Lower lobe of right lung (tissue), 2 donors: Measurements from ENCODE around the gene SOBP. TPM values are rescaled to one million over a fixed set of nuclear protein-coding genes. Genes with fewer than 3 reads are reported as not detected.

Source experiments
- ATAC-seq, 2 donors: fragments of 200-7000 bp; cut with Tn5 transposase; one replicate each; pipeline ENCODE4 v1.9.1; 2020 to 2022; ENCODE audit warnings: mild to moderate bottlenecking in 2 of 2, moderate library complexity in 2 of 2
- DNase-seq: peaks from one replicate; pipeline ENCODE4 v3.0.0-alpha.2; 2020
- H3K27ac ChIP-seq: fragments of 200-600 bp; one replicate; pipeline ENCODE4 v1.8.0; 2022
- H3K27me3 ChIP-seq: fragments of 200-600 bp; one replicate; pipeline ENCODE4 v1.8.0; 2022; ENCODE audit warnings: low read depth
- H3K36me3 ChIP-seq: fragments of 200-600 bp; one replicate; pipeline ENCODE4 v1.8.0; 2022; ENCODE audit warnings: mild to moderate bottlenecking
- H3K4me1 ChIP-seq: fragments of 200-600 bp; one replicate; pipeline ENCODE4 v1.8.0; 2022
- H3K4me3 ChIP-seq: fragments of 200-600 bp; one replicate; pipeline ENCODE4 v1.8.0; 2022; ENCODE audit warnings: mild to moderate bottlenecking
- H3K9me3 ChIP-seq: fragments of 200-600 bp; one replicate; pipeline ENCODE4 v1.8.0; 2022
- CTCF ChIP-seq: fragments of 200-600 bp; IDR thresholded peaks from one replicate; pipeline ENCODE4 v1.8.0; 2022; ENCODE audit warnings: antibody characterized with exemption, mild to moderate bottlenecking
- intact Hi-C: fragments of 100-400 bp; cut with DNase I; formaldehyde crosslinking; loops from one replicate; pipeline ENCODE4 v1.11.0; 2022
- total RNA-seq: library from RNA; stranded (reverse); fragmentation: NEBNext Ultra II Directional; extraction: Animal tissue kit (Norgen Biotek cat#: 25700); gene quantifications from one replicate; pipeline ENCODE4 v1.2.1, GENCODE V29; 2021
- donor health status: DM: no; HTN: yes; CAD: no; lungs with severe emphysema.

Gene SOBP
- total RNA-seq, 1 donor from 2014 or later: 6.9 TPM

- DNase-seq: no peak
- no peaks in the 10 kb centered on the region for H3K27me3 ChIP-seq
- no peak for TF ChIP-seq CTCF
- H3K4me1 ChIP-seq: no peaks in the 10 kb centered on the region
- H3K36me3 ChIP-seq: no peaks in the 10 kb centered on the region
- no peak for ATAC-seq
- no peak overlapping the region for H3K27ac ChIP-seq
- H3K4me3 ChIP-seq: no peak overlapping the region
- intact Hi-C loops: no loop called here
- H3K9me3 ChIP-seq: no peaks in the 10 kb centered on the region
Observed at GRCh38 chr6:107613651-107614379, 123.9 kb downstream of the SOBP start.

GRCh38 chr6:107614828-107615227 lies 124.9 kb downstream of the SOBP start:
- H3K36me3 ChIP-seq: no peaks in the 10 kb centered on the region
- H3K9me3 ChIP-seq: no peaks in the 10 kb centered on the region
- ATAC-seq (no peak), DNase-seq (no peak)
- H3K27ac ChIP-seq: no peak overlapping the region
- intact Hi-C loops: no loop called here
- H3K4me3 ChIP-seq: no peak overlapping the region
- H3K27me3 ChIP-seq: no peaks in the 10 kb centered on the region
- no peaks in the 10 kb centered on the region for H3K4me1 ChIP-seq
- no peak for TF ChIP-seq CTCF

GRCh38 chr6:107616775-107617174 lies 126.9 kb downstream of the SOBP start:
- DNase-seq: no peak
- no peaks in the 10 kb centered on the region for H3K9me3 ChIP-seq
- ATAC-seq: no peak
- H3K27ac ChIP-seq: no peak overlapping the region
- no peak overlapping the region for H3K4me3 ChIP-seq
- peaks cover 9% of the 10 kb centered on the region for H3K4me1 ChIP-seq
- TF ChIP-seq CTCF: no peak
- no peaks in the 10 kb centered on the region for H3K27me3 ChIP-seq
- intact Hi-C loops: no loop called here
- H3K36me3 ChIP-seq: no peaks in the 10 kb centered on the region

GRCh38 chr6:107617341-107617932 lies 127.5 kb downstream of the SOBP start:
- H3K4me1 ChIP-seq: peaks cover 9% of the 10 kb centered on the region

GRCh38 chr6:107618672-107619071 lies 128.8 kb downstream of the SOBP start:
- TF ChIP-seq CTCF: no peak
- peaks cover 9% of the 10 kb centered on the region for H3K4me1 ChIP-seq
- H3K27me3 ChIP-seq: no peaks in the 10 kb centered on the region
- no peak overlapping the region for H3K27ac ChIP-seq
- intact Hi-C loops: no loop called here
- ATAC-seq (peak; percentile 24 to 45), DNase-seq (no peak)
- H3K9me3 ChIP-seq: no peaks in the 10 kb centered on the region
- no peak overlapping the region for H3K4me3 ChIP-seq
- no peaks in the 10 kb centered on the region for H3K36me3 ChIP-seq

More at GRCh38 chr6:107617341-107617932, 127.5 kb downstream of the SOBP start:
- no peaks in the 10 kb centered on the region for H3K9me3 ChIP-seq
- no peak overlapping the region for H3K4me3 ChIP-seq
- H3K36me3 ChIP-seq: no peaks in the 10 kb centered on the region
- H3K27ac ChIP-seq: no peak overlapping the region
- H3K27me3 ChIP-seq: no peaks in the 10 kb centered on the region
- ATAC-seq (no peak), DNase-seq (no peak)
- no peak for TF ChIP-seq CTCF
- intact Hi-C loops: no loop called here
